GM10248 (cell line): Measurements from ENCODE around the gene BCAN.

Experiments used
- CTCF ChIA-PET: fragments of 300-600 bp; sonication (Branson Sonifier 250); formaldehyde crosslinking; extraction: SDS; loops from one replicate; lab custom pipeline; 2021; ENCODE audit warnings: antibody characterized with exemption; lab: Yijun Ruan, JAX
- POLR2A ChIA-PET: fragments of 350-650 bp; sonication (Branson Sonifier 250); formaldehyde crosslinking; extraction: SDS; loops from one replicate; lab custom pipeline; 2020; ENCODE audit warnings: antibody characterized with exemption; lab: Yijun Ruan, JAX
- DNase-seq: peaks from one replicate; pipeline ENCODE4 v3.0.0; 2012; ENCODE audit errors: extremely low spot score
- TF ChIP-seq, protein P1 (sequence below): IDR thresholded peaks from 2 replicates; pipeline ENCODE4 v1.5.1; 2012; ENCODE audit warnings: mild to moderate bottlenecking, low read depth; ENCODE audit errors: extremely low read depth, missing control alignments, control extremely low read depth

Gene BCAN

DNA sequence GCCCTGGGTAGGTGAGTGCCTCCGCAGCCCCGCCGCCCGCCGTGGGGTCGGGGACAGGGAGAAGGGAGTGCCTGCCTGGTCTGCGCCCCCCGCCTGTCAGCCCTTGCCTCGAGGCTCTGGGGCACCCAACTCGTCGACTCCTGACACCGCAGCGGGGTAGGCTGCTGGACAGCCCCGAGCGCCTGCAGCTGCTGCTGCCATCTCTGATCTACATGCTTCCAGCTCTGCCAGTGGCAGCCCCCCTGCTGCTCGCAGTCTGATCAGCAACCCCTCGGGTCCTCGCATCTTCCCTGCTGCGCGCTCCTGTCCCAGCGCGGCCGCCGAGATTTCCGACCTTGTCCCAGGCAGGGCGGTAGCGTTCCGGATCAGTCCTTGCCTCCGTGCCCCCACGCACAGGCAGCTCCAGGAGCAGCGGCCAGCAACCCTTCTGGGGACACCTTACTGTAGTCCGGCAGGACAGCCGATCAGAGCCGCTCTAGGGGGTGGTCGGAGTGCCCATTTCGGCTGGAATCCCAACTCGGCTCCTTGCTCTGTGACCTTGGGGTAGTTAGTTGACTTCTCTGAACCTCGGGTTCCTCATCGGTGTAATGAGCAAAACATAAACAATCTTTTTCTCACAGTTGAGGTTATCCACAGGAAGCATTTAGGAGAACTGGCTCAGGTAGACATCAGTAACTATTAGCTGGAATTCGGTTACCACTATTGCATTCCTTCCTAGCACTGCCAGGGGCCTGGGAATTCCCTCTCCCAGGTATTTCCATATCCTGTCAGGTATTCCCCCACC is 540 bp downstream of the BCAN start:
- CTCF ChIA-PET: interaction anchor here (1.2 to 5.0 kb wide), 17 partner anchors 9 to 257 kb away, joined by 3 to 38 read pairs (median 7); no protein-coding TSS in a partner anchor
- POLR2A ChIA-PET: no interaction called here
- no peak for DNase-seq
- TF ChIP-seq, protein P1, sequence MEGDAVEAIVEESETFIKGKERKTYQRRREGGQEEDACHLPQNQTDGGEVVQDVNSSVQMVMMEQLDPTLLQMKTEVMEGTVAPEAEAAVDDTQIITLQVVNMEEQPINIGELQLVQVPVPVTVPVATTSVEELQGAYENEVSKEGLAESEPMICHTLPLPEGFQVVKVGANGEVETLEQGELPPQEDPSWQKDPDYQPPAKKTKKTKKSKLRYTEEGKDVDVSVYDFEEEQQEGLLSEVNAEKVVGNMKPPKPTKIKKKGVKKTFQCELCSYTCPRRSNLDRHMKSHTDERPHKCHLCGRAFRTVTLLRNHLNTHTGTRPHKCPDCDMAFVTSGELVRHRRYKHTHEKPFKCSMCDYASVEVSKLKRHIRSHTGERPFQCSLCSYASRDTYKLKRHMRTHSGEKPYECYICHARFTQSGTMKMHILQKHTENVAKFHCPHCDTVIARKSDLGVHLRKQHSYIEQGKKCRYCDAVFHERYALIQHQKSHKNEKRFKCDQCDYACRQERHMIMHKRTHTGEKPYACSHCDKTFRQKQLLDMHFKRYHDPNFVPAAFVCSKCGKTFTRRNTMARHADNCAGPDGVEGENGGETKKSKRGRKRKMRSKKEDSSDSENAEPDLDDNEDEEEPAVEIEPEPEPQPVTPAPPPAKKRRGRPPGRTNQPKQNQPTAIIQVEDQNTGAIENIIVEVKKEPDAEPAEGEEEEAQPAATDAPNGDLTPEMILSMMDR: no peak

DNA sequence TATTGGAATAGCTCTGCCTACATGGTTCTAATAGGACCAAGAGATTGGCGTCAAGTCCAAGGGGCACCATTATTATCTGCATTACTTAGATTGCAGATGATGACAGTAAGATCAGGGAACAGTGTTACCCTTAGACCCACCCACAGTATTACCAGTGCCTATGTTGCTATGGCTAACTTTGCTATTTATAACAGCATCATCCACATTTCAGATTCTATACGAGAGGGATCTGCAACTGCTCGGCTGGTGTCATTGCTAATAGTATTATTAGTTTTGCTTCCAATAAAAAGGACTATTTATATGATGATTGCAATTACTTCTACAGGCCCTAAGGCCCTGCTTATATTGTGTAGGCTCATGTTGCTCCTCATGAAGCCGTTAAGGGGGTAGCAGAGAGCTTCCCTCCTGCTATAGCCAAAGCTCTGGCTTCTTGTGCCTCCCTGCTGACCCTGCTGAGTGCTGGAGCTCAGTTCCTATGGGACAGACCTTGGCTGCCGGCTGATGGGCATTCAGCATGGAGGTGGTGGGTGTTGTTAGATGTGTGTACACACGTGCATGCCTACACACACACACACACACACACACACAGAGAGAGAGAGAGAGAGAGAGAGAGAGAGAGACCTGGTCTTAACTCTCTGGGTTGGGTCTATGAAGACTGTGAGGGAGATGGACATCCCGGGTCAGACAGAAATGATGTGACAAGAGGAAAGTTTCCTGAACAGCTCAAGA is 1.3 kb downstream of the BCAN start:
- ChIA-PET CTCF (interaction anchor here (0.7 to 5.0 kb wide), 16 partner anchors 8 to 257 kb away, joined by 3 to 38 read pairs (median 6); no protein-coding TSS in a partner anchor), POLR2A (interaction anchor here (0.6 to 1.0 kb wide), 3 partner anchors 16 to 156 kb away, joined by 3 to 8 read pairs (median 5); no protein-coding TSS in a partner anchor)
- TF ChIP-seq, protein P1: no peak
- no peak for DNase-seq

GRCh38 chr1:156643778-156644092 is 1.8 kb downstream of the BCAN start:
- DNase-seq: no peak
- TF ChIP-seq, protein P1: no peak
- CTCF ChIA-PET: interaction anchor here (0.7 to 5.0 kb wide), 16 partner anchors 13 to 261 kb away, joined by 3 to 38 read pairs (median 6); no protein-coding TSS in a partner anchor
- POLR2A ChIA-PET: interaction anchor here (0.6 to 1.0 kb wide), 3 partner anchors 15 to 156 kb away, joined by 3 to 8 read pairs (median 5); no protein-coding TSS in a partner anchor

GRCh38 chr1:156644146-156644545 is 2.2 kb downstream of the BCAN start:
- CTCF ChIA-PET: interaction anchor here (0.7 to 5.0 kb wide), 16 partner anchors 12 to 261 kb away, joined by 3 to 38 read pairs (median 6); no protein-coding TSS in a partner anchor
- no peak for DNase-seq
- TF ChIP-seq, protein P1: no peak
- POLR2A ChIA-PET: interaction anchor here (0.6 to 0.8 kb wide), 2 partner anchors 15 to 157 kb away, joined by 3 to 5 read pairs; no protein-coding TSS in a partner anchor

GRCh38 chr1:156644640-156645039 is 2.7 kb downstream of the BCAN start:
- POLR2A ChIA-PET: no interaction called here
- CTCF ChIA-PET: interaction anchor here (1.6 to 5.0 kb wide), 12 partner anchors 13 to 262 kb away, joined by 4 to 38 read pairs (median 8); no protein-coding TSS in a partner anchor
- DNase-seq: no peak
- TF ChIP-seq, protein P1: no peak

DNA sequence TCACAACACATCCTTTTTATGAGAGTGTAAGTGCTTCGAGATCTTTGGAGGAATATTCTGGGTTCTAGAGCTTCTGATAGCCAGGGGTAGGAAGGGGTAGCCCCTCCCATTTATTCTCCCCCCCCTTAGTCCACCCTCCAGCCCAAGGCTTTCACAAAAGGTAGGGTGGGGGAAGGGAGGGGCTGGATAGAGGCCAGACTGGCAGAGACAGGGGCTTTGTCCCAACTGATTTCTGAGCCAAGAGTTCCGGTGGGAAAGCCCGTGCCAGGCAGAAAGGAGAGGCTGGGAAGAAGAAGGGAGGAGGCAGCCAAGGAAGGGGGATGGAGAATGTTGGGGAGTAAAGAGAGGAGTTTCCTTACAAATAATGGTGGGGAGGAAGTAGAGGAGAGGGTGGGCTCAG is 3.1 kb downstream of the BCAN start:
- ChIA-PET CTCF (interaction anchor here (1.6 to 3.6 kb wide), 9 partner anchors 14 to 262 kb away, joined by 4 to 22 read pairs (median 8); no protein-coding TSS in a partner anchor), POLR2A (no interaction called here)
- TF ChIP-seq, protein P1: no peak
- no peak for DNase-seq
